IMR-90 (cell line): ENCODE measurements around the gene PRDX5. TPM values are rescaled to one million over a fixed set of nuclear protein-coding genes. Genes with fewer than 3 reads are reported as not detected.

Experiments used
- ATAC-seq: fragments of 200-7000 bp; cut with Tn5 transposase; 2 replicates; pipeline ENCODE4 v1.9.1; 2020; ENCODE audit warnings: low read depth, mild to moderate bottlenecking, moderate library complexity
- BruUV-seq: library from RNA; stranded (reverse); fragments of 400-500 nt; replicated peaks from 2 replicates; lab custom pipeline; 2021; lab: Mats Ljungman, UMichigan
- CTCF ChIA-PET: fragments of 300-600 bp; formaldehyde crosslinking; extraction: SDS; loops from one replicate; lab custom pipeline; 2021; ENCODE audit warnings: antibody characterized with exemption; lab: Yijun Ruan, JAX
- POLR2A ChIA-PET: fragments of 300-600 bp; sonication (Branson Sonifier 250); formaldehyde crosslinking; loops from one replicate; lab custom pipeline; 2022; ENCODE audit warnings: antibody characterized with exemption; ENCODE audit not compliant: unreplicated experiment; lab: Charles Lee
- DNase-seq: peaks from one replicate; pipeline ENCODE4 v3.0.0; 2013
- H2AFZ ChIP-seq: replicated peaks from 2 replicates; pipeline ENCODE3; 2013; ENCODE audit warnings: low read length, mild to moderate bottlenecking; ENCODE audit not compliant: poor library complexity
- H2AK5ac ChIP-seq: 2 replicates; pipeline ENCODE4 v1.6.1; 2013; ENCODE audit warnings: low read depth, low read length, inconsistent platforms
- H2AK9ac ChIP-seq: replicated peaks from 2 replicates; pipeline ENCODE3; 2013; ENCODE audit warnings: mild to moderate bottlenecking, low read depth, low read length, moderate library complexity; ENCODE audit not compliant: poor library complexity
- H2BK120ac ChIP-seq: 2 replicates; pipeline ENCODE4 v1.6.1; 2013; ENCODE audit warnings: low read depth, low read length, inconsistent platforms
- H2BK15ac ChIP-seq: 3 replicates; pipeline ENCODE4 v1.6.1; 2013; ENCODE audit warnings: low read depth, low read length, inconsistent platforms
- H2BK20ac ChIP-seq: 2 replicates; pipeline ENCODE4 v1.6.1; 2013; ENCODE audit warnings: low read depth, mild to moderate bottlenecking, inconsistent platforms, low read length, moderate library complexity
- H2BK5ac ChIP-seq: 2 replicates; pipeline ENCODE4 v1.6.1; 2013; ENCODE audit warnings: mild to moderate bottlenecking, low read depth, low read length, inconsistent platforms; ENCODE audit not compliant: poor library complexity, severe bottlenecking
- H3K14ac ChIP-seq: replicated peaks from 2 replicates; pipeline ENCODE4 v1.6.1; 2013; ENCODE audit warnings: low read depth, low read length, inconsistent platforms
- H3K18ac ChIP-seq: 2 replicates; pipeline ENCODE4 v1.6.1; 2013; ENCODE audit warnings: low read depth, low read length, control low read depth
- H3K23ac ChIP-seq: 2 replicates; pipeline ENCODE4 v1.6.1; 2013; ENCODE audit warnings: low read depth, low read length, inconsistent platforms
- H3K27ac ChIP-seq: 2 replicates; pipeline ENCODE4 v1.5.1; 2013; ENCODE audit warnings: mild to moderate bottlenecking, control low read depth, low read length; ENCODE audit not compliant: insufficient read depth
- H3K27me3 ChIP-seq: 2 replicates; pipeline ENCODE4 v1.6.1; 2013; ENCODE audit warnings: low read length; ENCODE audit not compliant: control insufficient read depth, insufficient read depth
- H3K36me3 ChIP-seq: 2 replicates; pipeline ENCODE4 v1.6.1; 2013; ENCODE audit warnings: low read length, mixed read lengths; ENCODE audit not compliant: control insufficient read depth, insufficient read depth
- H3K4ac ChIP-seq: 2 replicates; pipeline ENCODE4 v1.6.1; 2013; ENCODE audit warnings: low read depth, low read length, inconsistent platforms
- H3K4me1 ChIP-seq: 2 replicates; pipeline ENCODE4 v1.6.1; 2013; ENCODE audit warnings: low read length, mixed read lengths; ENCODE audit not compliant: control insufficient read depth, insufficient read depth
- H3K4me2 ChIP-seq: 2 replicates; pipeline ENCODE4 v1.6.1; 2013; ENCODE audit warnings: low read depth, mild to moderate bottlenecking, control low read depth, low read length, moderate library complexity
- H3K4me3 ChIP-seq: 2 replicates; pipeline ENCODE4 v1.5.1; 2013; ENCODE audit warnings: low read depth, mild to moderate bottlenecking, control low read depth, low read length, moderate library complexity; ENCODE audit not compliant: insufficient read depth
- H3K56ac ChIP-seq: 2 replicates; pipeline ENCODE4 v1.6.1; 2013; ENCODE audit warnings: low read length, inconsistent platforms; ENCODE audit not compliant: insufficient read depth; ENCODE audit errors: extremely low read depth
- H3K79me1 ChIP-seq, 2 experiments: 2 replicates each; pipeline ENCODE4 v1.6.1; 2013; ENCODE audit warnings: low read length in 2 of 2, inconsistent platforms in 1 of 2, low read depth in 1 of 2
- H3K9ac ChIP-seq: 2 replicates; pipeline ENCODE4 v1.6.1; 2013; ENCODE audit warnings: low read depth, low read length, control low read depth
- H3K9me1 ChIP-seq: 2 replicates; pipeline ENCODE4 v1.6.1; 2013; ENCODE audit warnings: low read length, inconsistent platforms; ENCODE audit not compliant: insufficient read depth
- H3K9me3 ChIP-seq: 2 replicates; pipeline ENCODE4 v1.6.1; 2013; ENCODE audit warnings: low read length; ENCODE audit not compliant: control insufficient read depth, insufficient read depth
- H4K20me1 ChIP-seq: 2 replicates; pipeline ENCODE4 v1.6.1; 2013; ENCODE audit warnings: low read length, inconsistent platforms; ENCODE audit not compliant: insufficient read depth
- H4K5ac ChIP-seq: 2 replicates; pipeline ENCODE4 v1.6.1; 2013; ENCODE audit warnings: mild to moderate bottlenecking, low read depth, low read length, control low read depth
- H4K8ac ChIP-seq, 2 experiments: 2 replicates each; pipeline ENCODE4 v1.6.1; 2013; ENCODE audit warnings: low read depth in 2 of 2, low read length in 2 of 2, control low read depth in 1 of 2, inconsistent platforms in 1 of 2
- H4K91ac ChIP-seq: 2 replicates; pipeline ENCODE4 v1.6.1; 2013; ENCODE audit warnings: low read depth, low read length, inconsistent platforms; ENCODE audit not compliant: insufficient read depth
- FOS ChIP-seq: fragments of 150-350 bp; IDR thresholded peaks from 2 replicates; pipeline ENCODE4 v1.6.1; 2016; ENCODE audit warnings: low read depth, low read length
- NFE2L2 ChIP-seq: fragments of 150-350 bp; IDR thresholded peaks from 2 replicates; pipeline ENCODE4 v1.6.1; 2016; ENCODE audit warnings: low read depth, mild to moderate bottlenecking, low read length
- POLR2A ChIP-seq: IDR thresholded peaks from 2 replicates; pipeline ENCODE4 v1.6.1; 2012; ENCODE audit warnings: mild to moderate bottlenecking, low read depth, low read length
- RAD21 ChIP-seq: IDR thresholded peaks from 2 replicates; pipeline ENCODE4 v1.6.1; 2012; ENCODE audit warnings: low read length, improper control_type of control experiment
- SMC3 ChIP-seq: fragments of 150-350 bp; IDR thresholded peaks from 2 replicates; pipeline ENCODE4 v1.6.1; 2016; ENCODE audit warnings: low read depth, mild to moderate bottlenecking, antibody characterized with exemption, low read length, moderate library complexity
- WGBS, 2 experiments: methylation state at CpG; one replicate each; pipeline versions ENCODE4 v1.1.5 to v1.1.7; 2013; ENCODE audit warnings: missing lambda C conversion rate in 2 of 2; ENCODE audit not compliant: insufficient read length in 1 of 2; ENCODE audit errors: extremely low coverage in 2 of 2; 5-methylcytosine and 5-hydroxymethylcytosine counted together
- dilution Hi-C: fragments of 300-500 bp; cut with HindIII; formaldehyde crosslinking; loops from one replicate; pipeline ENCODE4 v1.14.3; 2018; ENCODE audit warnings: low sequenced_read_pairs; ENCODE audit not compliant: unreplicated experiment
- in situ Hi-C: fragments of 300-500 bp; cut with MboI; formaldehyde crosslinking; loops from 3 replicates; pipeline ENCODE4 v1.14.3; 2019; ENCODE audit warnings: low sequenced_read_pairs, inconsistent platforms, mixed read lengths
- intact Hi-C: fragments of 100-400 bp; cut with micrococcal nuclease; formaldehyde crosslinking; loops from 2 replicates; pipeline ENCODE4 v1.10.0; 2022
- polyA plus RNA-seq, 3 experiments: library from polyadenylated mRNA; depleted of rRNA; stranded (reverse); fragments of >200 nt; gene quantifications; 2 replicates each; pipeline ENCODE4 v1.2.3, GENCODE V29; 2012; ENCODE audit warnings: low replicate concordance in 1 of 3
- total RNA-seq: library from RNA; depleted of rRNA; stranded (reverse); fragments of >200 nt; gene quantifications from 2 replicates; pipeline ENCODE4 v1.2.3, GENCODE V29; 2012
- TF ChIP-seq, protein P1 (sequence below): conservative IDR thresholded peaks from 2 replicates; pipeline ENCODE4 v1.5.1; 2012; ENCODE audit warnings: mild to moderate bottlenecking, low read depth, low read length, improper control_type of control experiment

Gene PRDX5
- total and polyA plus RNA-seq, 2 of the 4 experiments (the other 2 are of a cell fraction): 120 to 292 TPM

DNA sequence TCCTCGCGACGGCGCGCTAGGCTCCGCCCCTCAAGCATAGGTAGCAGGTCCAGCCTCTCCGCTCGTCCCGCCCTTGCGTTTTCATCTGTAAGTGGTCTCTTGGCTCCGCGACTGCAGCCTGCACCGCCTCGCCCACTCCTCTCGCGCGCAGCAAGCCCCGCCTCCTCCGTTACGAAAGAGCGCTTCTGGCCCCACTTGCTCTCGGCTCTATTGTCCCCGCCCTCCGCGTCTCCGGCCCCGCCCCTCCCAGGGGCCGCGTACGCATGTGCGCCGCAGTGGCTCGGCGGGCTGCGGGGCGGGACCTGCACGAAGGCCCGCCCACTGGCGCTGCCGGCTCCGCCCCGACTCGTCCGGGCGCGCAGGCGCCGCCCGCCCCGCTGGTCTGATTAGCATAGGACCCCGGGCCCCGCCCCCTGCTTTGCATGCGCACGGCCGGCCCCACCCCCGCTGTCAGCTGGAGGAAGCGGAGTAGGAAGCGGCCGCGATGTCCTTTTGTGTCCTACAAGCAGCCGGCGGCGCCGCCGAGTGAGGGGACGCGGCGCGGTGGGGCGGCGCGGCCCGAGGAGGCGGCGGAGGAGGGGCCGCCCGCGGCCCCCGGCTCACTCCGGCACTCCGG is 12.7 kb upstream of the PRDX5 start, which contains the start of gene ESRRA (continued):
- no peak for TF ChIP-seq NFE2L2
- TF ChIP-seq FOS: no peak
- TF ChIP-seq POLR2A: peak; percentile 43; the same call in 1 of the 2 replicates

DNA sequence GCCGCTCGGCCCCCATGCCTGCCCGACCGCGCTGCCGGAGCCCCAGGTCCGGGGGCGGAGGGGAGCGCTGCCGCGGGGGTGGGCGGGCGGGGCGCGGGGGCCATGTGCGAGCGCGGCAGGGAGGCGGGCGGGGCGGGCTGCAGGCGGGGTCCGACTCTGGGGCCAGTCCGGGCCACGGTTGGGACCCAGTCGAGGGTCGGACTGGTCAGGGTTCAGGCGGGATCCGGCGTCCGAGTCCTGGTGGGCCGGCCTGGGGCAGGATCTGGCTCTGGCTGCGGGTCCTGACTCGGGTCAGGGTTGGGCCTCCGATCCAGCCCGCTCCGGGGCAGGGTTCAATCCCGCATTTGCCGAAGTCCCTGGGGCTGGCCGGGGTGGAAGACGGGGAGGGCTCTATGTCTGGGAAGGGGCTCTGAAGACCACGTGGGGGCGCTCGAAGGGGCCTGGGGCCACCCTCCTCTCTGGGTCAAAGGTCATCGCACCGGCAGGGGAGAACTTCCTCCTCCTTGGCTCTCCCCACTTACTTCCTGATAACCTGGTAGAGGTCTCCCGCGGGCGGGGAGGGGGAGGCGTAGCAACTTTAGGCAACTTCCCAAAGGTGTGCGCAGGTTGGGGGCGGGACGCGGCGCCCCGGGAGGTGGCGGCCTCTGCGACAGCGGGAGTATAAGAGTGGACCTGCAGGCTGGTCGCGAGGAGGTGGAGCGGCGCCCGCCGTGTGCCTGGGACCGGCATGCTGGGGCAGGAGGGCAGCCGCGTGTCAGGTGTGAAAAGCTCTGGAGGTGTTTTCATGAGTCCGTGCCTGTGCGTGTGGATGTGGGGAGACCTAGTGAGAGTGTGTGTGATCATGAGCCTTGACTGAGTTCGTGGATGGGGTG is 12.0 kb upstream of the PRDX5 start:
- Histone ChIP-seq H3K4me1 (peaks cover 9% of the 10 kb centered on the region; the same call in 1 of the 2 replicates), H2BK5ac (peak overlapping the region; percentile 66), H3K4ac (peak overlapping the region; percentile 54), H2AK9ac (peak overlapping the region; percentile 83), H4K5ac (peak overlapping the region; percentile 1; the same call in 1 of the 2 replicates), H3K4me2 (peak overlapping the region; percentile 90), H3K36me3 (no peaks in the 10 kb centered on the region), H2AFZ (peak overlapping the region; percentile 89), H3K23ac (peak overlapping the region; percentile 80), H4K91ac (peak overlapping the region; percentile 53; the same call in 1 of the 2 replicates), H2BK20ac (no peak overlapping the region), H3K79me1 (peaks cover 16 to 26% of the 10 kb centered on the region in 2 experiments), H3K14ac (peak overlapping the region; percentile 88), H3K9ac (peak overlapping the region; percentile 80), H3K18ac (no peak overlapping the region), H2AK5ac (peak overlapping the region; percentile 83), H3K9me3 (no peaks in the 10 kb centered on the region), H3K27me3 (no peaks in the 10 kb centered on the region), H2BK120ac (peak overlapping the region; percentile 17; the same call in 1 of the 2 replicates), H4K8ac (peak overlapping the region; percentile 15 to 47; a peak in 3 of 4 replicates), H3K4me3 (peak overlapping the region; percentile 58), H4K20me1 (peaks cover 7% of the 10 kb centered on the region), H3K9me1 (no peaks in the 10 kb centered on the region), H3K56ac (peak overlapping the region; percentile 25), H3K27ac (peak overlapping the region; percentile 86), H2BK15ac (no peak overlapping the region)
- dilution Hi-C loops (no loop called here), in situ Hi-C loops (no loop called here), intact Hi-C loops (loop anchor here (1.0 to 10.0 kb wide), 3 partner anchors 36 to 301 kb away; no protein-coding TSS in a partner anchor)
- no TSS peak for BruUV-seq
- peak; percentile 28 for ATAC-seq
- WGBS, 2 experiments: 3% methylated on average over 37 of the region's 71 CpGs; no CpG with 5 or more reads in 1 of the 2 experiments
- TF ChIP-seq SMC3 (peak; percentile 12; the same call in 1 of the 2 replicates), RAD21 (no peak; the same call in 1 of the 2 replicates)
- TF ChIP-seq, protein P1, sequence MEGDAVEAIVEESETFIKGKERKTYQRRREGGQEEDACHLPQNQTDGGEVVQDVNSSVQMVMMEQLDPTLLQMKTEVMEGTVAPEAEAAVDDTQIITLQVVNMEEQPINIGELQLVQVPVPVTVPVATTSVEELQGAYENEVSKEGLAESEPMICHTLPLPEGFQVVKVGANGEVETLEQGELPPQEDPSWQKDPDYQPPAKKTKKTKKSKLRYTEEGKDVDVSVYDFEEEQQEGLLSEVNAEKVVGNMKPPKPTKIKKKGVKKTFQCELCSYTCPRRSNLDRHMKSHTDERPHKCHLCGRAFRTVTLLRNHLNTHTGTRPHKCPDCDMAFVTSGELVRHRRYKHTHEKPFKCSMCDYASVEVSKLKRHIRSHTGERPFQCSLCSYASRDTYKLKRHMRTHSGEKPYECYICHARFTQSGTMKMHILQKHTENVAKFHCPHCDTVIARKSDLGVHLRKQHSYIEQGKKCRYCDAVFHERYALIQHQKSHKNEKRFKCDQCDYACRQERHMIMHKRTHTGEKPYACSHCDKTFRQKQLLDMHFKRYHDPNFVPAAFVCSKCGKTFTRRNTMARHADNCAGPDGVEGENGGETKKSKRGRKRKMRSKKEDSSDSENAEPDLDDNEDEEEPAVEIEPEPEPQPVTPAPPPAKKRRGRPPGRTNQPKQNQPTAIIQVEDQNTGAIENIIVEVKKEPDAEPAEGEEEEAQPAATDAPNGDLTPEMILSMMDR: peak; percentile 37; the same call in 1 of the 2 replicates
- ChIA-PET POLR2A (interaction anchor here (1.6 kb wide), 1 partner anchor 12 kb away, joined by 4 read pairs; the partner anchor contains the start of genes PRDX5 and TRMT112), CTCF (interaction anchor here (0.6 to 1.7 kb wide), 3 partner anchors 16 to 101 kb away, joined by 3 to 4 read pairs (median 4); partner anchors contain the start of gene BAD)
- peak; percentile 27 for DNase-seq
